HCT116 (cell line): ENCODE data around the gene ULBP2.

ENCODE experiments used
- ATF3 ChIP-seq: IDR thresholded peaks from 2 replicates; pipeline ENCODE4 v1.6.1; 2012
- CBX3 ChIP-seq: IDR thresholded peaks from 2 replicates; pipeline ENCODE4 v1.6.1; 2012; ENCODE audit warnings: low read depth
- CEBPB ChIP-seq: IDR thresholded peaks from 2 replicates; pipeline ENCODE4 v1.6.1; 2012; ENCODE audit warnings: low read depth
- CTCF ChIP-seq, 3 experiments: fragments of 200-600 bp in 1 of 3; sonication (generic) in 1 of 3; IDR thresholded peaks in 2 of 3; conservative IDR thresholded peaks in 1 of 3; 2 replicates each; pipeline ENCODE4 v1.5.1; 2012 to 2017; ENCODE audit warnings: low read depth in 2 of 3, low read length in 2 of 3, antibody characterized with exemption in 1 of 3, borderline replicate concordance in 1 of 3, control low read depth in 1 of 3, mild to moderate bottlenecking in 1 of 3, mixed read lengths in 1 of 3, mixed run types in 1 of 3, moderate library complexity in 1 of 3; ENCODE audit not compliant: insufficient read depth in 1 of 3
- EZH2phosphoT487 ChIP-seq: fragments of 200-600 bp; IDR thresholded peaks from 2 replicates; pipeline ENCODE4 v1.6.1; 2018; ENCODE audit warnings: antibody characterized with exemption, borderline replicate concordance
- POLR2A ChIP-seq: IDR thresholded peaks from 2 replicates; pipeline ENCODE4 v1.7.0; 2011; ENCODE audit warnings: borderline replicate concordance; ENCODE audit not compliant: insufficient read depth, insufficient read length; ENCODE audit errors: extremely low read depth
- POLR2AphosphoS5 ChIP-seq: IDR thresholded peaks from 2 replicates; pipeline ENCODE4 v1.6.1; 2011; ENCODE audit warnings: mild to moderate bottlenecking, low read depth, low read length, moderate library complexity
- RAD21 ChIP-seq: IDR thresholded peaks from 2 replicates; pipeline ENCODE4 v1.6.1; 2012; ENCODE audit warnings: low read depth, mild to moderate bottlenecking
- REST ChIP-seq: IDR thresholded peaks from 2 replicates; pipeline ENCODE4 v1.6.1; 2012; ENCODE audit warnings: low read depth
- SIN3A ChIP-seq: IDR thresholded peaks from 2 replicates; pipeline ENCODE4 v1.6.1; 2012; ENCODE audit warnings: low read depth
- SRF ChIP-seq: IDR thresholded peaks from 2 replicates; pipeline ENCODE4 v1.6.1; 2012; ENCODE audit warnings: low read depth
- ZBTB33 ChIP-seq: IDR thresholded peaks from 2 replicates; pipeline ENCODE4 v1.6.1; 2011; ENCODE audit warnings: mild to moderate bottlenecking, low read length, moderate library complexity; ENCODE audit not compliant: insufficient replicate concordance; ENCODE audit errors: extremely low read depth

- TF ChIP-seq CTCF (IDR thresholded peaks at IDR 0.05 in 2 of 3, conservative IDR thresholded peaks at IDR 0.05 in 1 of 3; ENCODE audit: borderline replicate concordance in 1 of 3, insufficient read depth in 1 of 3, low read depth in 2 of 3, low read length in 2 of 3) (no peak), SRF (no peak), ATF3 (no peak), REST (no peak), POLR2AphosphoS5 (no peak), SIN3A (no peak), EZH2phosphoT487 (no peak), ZBTB33 (no peak), POLR2A (no peak), CBX3 (no peak), RAD21 (no peak), CEBPB (no peak)
Observed at GRCh38 chr6:149942461-149942829, 631 bp downstream of the ULBP2 start.
